ENCODE measurements around the gene GATAD2A. TPM values are rescaled to one million over a fixed set of nuclear protein-coding genes. Genes with fewer than 3 reads are reported as not detected.

Gene GATAD2A
- total and polyA plus RNA-seq, 9 of the 15 experiments (the other 6 are each of a cell fraction or from before 2014, with no cell fraction given): 2.4 to 226 (median 44.2) TPM

DNA sequence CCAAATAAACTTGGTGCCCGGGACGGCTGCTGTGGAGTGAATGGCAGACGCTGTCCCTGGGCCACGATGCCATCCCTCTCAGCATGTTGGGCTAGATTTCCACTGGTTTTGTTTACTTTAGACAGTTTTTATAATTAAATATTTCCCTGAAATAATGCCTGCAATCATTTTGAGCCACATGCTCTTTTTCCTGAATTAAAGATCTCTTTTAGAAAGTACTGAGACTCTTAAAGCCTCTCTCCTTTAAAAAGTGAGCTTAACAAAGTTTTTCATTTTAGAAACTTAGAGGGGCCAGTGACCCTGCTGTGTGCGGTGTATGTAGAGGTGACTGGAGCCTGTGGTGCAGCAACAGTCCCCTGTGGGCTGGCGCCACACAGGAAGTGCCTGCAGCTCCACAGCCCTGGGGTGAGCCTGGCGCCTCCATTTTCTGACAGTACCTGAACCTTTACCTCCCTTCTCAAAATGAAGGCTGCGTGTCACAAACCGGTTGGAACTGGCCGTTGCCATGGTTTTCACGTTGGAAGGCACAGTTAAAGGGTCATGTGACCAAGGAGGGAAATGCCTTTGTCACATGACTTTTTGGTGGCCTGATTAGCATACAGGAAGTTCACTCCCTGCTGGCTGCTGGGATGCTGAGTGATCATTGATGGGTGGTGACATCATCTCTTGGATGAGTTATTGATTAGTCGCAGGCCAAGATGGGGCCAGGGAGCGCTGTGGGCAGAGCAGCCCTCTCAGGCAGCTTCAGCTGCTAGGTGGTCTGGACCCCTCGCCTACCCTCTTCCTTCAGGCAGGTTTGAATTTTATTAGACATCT, 83.6 kb downstream of the GATAD2A start (continued):
- TF ChIP-seq, protein P1, sequence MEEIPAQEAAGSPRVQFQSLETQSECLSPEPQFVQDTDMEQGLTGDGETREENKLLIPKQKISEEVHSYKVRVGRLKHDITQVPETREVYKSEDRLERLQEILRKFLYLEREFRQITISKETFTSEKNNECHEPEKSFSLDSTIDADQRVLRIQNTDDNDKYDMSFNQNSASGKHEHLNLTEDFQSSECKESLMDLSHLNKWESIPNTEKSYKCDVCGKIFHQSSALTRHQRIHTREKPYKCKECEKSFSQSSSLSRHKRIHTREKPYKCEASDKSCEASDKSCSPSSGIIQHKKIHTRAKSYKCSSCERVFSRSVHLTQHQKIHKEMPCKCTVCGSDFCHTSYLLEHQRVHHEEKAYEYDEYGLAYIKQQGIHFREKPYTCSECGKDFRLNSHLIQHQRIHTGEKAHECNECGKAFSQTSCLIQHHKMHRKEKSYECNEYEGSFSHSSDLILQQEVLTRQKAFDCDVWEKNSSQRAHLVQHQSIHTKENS (CRISPR knock-in tag; IDR thresholded peaks at IDR 0.05): no peak
- TF ChIP-seq MTF1 (CRISPR knock-in tag; IDR thresholded peaks at IDR 0.05; ENCODE audit: borderline replicate concordance) (no peak), SMARCE1 (IDR thresholded peaks at IDR 0.05) (peak; percentile 23; the same call in 1 of the 2 replicates), NR2C1 (IDR thresholded peaks at IDR 0.05) (peak; percentile 84; the same call in 1 of the 2 replicates), NR2C1 (tag; IDR thresholded peaks at IDR 0.05) (peak; percentile 49), TCF3 (CRISPR knock-in tag; IDR thresholded peaks at IDR 0.05) (peak; percentile 24; the same call in 1 of the 2 replicates), NONO (IDR thresholded peaks at IDR 0.05; ENCODE audit: low read depth in 2 of 2, low read length in 1 of 2) (no peak), FUS (optimal IDR thresholded peaks at IDR 0.05; ENCODE audit: low read depth, low read length) (no peak), ZNF766 (CRISPR knock-in tag; conservative IDR thresholded peaks at IDR 0.05) (peak; percentile 58; the same call in 1 of the 2 replicates), MYC (IDR thresholded peaks at IDR 0.05; ENCODE audit: low read depth, low read length) (peak; percentile 26; the same call in 1 of the 2 replicates), MYC (CRISPR knock-in tag; IDR thresholded peaks at IDR 0.05; ENCODE audit: borderline replicate concordance, low read depth) (peak; percentile 16; the same call in 1 of the 2 replicates), ELF2 (CRISPR knock-in tag; IDR thresholded peaks at IDR 0.05) (0 out of 2 replicates have a peak, but pooled peaks have one; percentile 51), SMARCA4 (IDR thresholded peaks at IDR 0.05) (no peak), CBFA2T3 (IDR thresholded peaks at IDR 0.05) (0 out of 2 replicates have a peak, but pooled peaks have one; percentile 5), MYBL2 (IDR thresholded peaks at IDR 0.05; ENCODE audit: low read depth) (no peak), MYBL2 (CRISPR knock-in tag; IDR thresholded peaks at IDR 0.05; ENCODE audit: borderline replicate concordance) (no peak), MEF2A (IDR thresholded peaks at IDR 0.05; ENCODE audit: control insufficient read depth, low read depth, low read length) (no peak), CREBBP (IDR thresholded peaks at IDR 0.05; ENCODE audit: low read depth, low read length) (no peak), MBD2 (IDR thresholded peaks at IDR 0.05; ENCODE audit: borderline replicate concordance, low read depth) (0 out of 2 replicates have a peak, but pooled peaks have one; percentile 41), KDM4B (IDR thresholded peaks at IDR 0.05; ENCODE audit: borderline replicate concordance in 2 of 2, low read depth in 1 of 2) (peak in 1 of 2 experiments; percentile 70; a peak in 1 of 4 replicates), ERF (CRISPR knock-in tag; IDR thresholded peaks at IDR 0.05) (0 out of 2 replicates have a peak, but pooled peaks have one; percentile 58), PML (IDR thresholded peaks at IDR 0.05; ENCODE audit: low read length) (peak; percentile 39; the same call in 1 of the 2 replicates), CBX5 (IDR thresholded peaks at IDR 0.05; ENCODE audit: borderline replicate concordance, low read depth) (no peak), LCOR (CRISPR knock-in tag; IDR thresholded peaks at IDR 0.05) (no peak), HIVEP1 (CRISPR knock-in tag; IDR thresholded peaks at IDR 0.05) (peak; percentile 60; the same call in 1 of the 2 replicates), ZC3H11A (IDR thresholded peaks at IDR 0.05; ENCODE audit: low read depth, low read length) (peak; percentile 99), CBX1 (IDR thresholded peaks at IDR 0.05; ENCODE audit: low read depth) (no peak)
- TF ChIP-seq, protein P2, sequence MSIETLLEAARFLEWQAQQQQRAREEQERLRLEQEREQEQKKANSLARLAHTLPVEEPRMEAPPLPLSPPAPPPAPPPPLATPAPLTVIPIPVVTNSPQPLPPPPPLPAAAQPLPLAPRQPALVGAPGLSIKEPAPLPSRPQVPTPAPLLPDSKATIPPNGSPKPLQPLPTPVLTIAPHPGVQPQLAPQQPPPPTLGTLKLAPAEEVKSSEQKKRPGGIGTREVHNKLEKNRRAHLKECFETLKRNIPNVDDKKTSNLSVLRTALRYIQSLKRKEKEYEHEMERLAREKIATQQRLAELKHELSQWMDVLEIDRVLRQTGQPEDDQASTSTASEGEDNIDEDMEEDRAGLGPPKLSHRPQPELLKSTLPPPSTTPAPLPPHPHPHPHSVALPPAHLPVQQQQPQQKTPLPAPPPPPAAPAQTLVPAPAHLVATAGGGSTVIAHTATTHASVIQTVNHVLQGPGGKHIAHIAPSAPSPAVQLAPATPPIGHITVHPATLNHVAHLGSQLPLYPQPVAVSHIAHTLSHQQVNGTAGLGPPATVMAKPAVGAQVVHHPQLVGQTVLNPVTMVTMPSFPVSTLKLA (conservative IDR thresholded peaks at IDR 0.05): peak; percentile 55 to 67; a peak in 3 of 4 replicates
